Measurements from ENCODE around the gene FHOD3. TPM values are rescaled to one million over a fixed set of nuclear protein-coding genes. Genes with fewer than 3 reads are reported as not detected.

FHOD3 gene
- total RNA-seq, 1 experiment from 2014 or later, result 0.34 TPM

DNA sequence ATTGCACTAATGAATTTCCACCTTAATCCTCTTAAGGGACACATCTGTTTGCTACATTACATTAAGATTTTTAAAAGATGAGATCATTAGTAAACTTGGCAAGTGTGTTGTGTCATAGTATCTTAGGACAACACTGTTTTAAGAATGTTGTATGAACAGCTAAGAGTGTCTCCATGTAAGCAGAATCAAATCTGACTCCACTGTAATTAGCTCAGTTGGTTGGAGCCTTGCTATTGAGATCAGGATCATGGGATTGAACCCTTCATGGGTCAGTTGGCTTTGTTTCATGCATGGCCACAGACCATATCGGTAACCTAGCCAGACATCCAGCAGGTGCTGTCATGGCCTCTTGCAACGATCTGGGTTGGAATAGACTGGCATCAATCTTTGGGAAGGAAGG is 5.2 kb downstream of the FHOD3 start:
- Histone ChIP-seq H3K9me3 (ENCODE audit: low read depth, low read length, poor library complexity, severe bottlenecking) (no peaks in the 10 kb centered on the region), H3K27me3 (replicated peaks; ENCODE audit: insufficient read depth, low read depth, low read length, poor library complexity) (peaks cover 83% of the 10 kb centered on the region), H3K4me3 (ENCODE audit: low read depth, low read length, poor library complexity, severe bottlenecking) (no peak overlapping the region), H3K27ac (ENCODE audit: low read depth, low read length, poor library complexity, severe bottlenecking) (no peak overlapping the region), H3K4me1 (ENCODE audit: insufficient read depth, low read length, poor library complexity, severe bottlenecking) (peaks cover 4% of the 10 kb centered on the region), H3K36me3 (ENCODE audit: insufficient read depth, low read length, poor library complexity, severe bottlenecking) (no peaks in the 10 kb centered on the region)
- no peak for DNase-seq (ENCODE audit: low spot score)
- BruUV-seq (replicated peaks), result no TSS peak
- no peak for TF ChIP-seq EZH2 (IDR thresholded peaks at IDR 0.05; ENCODE audit: borderline replicate concordance, low read depth, low read length, poor library complexity, severe bottlenecking)
- TF ChIP-seq, protein P1, sequence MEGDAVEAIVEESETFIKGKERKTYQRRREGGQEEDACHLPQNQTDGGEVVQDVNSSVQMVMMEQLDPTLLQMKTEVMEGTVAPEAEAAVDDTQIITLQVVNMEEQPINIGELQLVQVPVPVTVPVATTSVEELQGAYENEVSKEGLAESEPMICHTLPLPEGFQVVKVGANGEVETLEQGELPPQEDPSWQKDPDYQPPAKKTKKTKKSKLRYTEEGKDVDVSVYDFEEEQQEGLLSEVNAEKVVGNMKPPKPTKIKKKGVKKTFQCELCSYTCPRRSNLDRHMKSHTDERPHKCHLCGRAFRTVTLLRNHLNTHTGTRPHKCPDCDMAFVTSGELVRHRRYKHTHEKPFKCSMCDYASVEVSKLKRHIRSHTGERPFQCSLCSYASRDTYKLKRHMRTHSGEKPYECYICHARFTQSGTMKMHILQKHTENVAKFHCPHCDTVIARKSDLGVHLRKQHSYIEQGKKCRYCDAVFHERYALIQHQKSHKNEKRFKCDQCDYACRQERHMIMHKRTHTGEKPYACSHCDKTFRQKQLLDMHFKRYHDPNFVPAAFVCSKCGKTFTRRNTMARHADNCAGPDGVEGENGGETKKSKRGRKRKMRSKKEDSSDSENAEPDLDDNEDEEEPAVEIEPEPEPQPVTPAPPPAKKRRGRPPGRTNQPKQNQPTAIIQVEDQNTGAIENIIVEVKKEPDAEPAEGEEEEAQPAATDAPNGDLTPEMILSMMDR (conservative IDR thresholded peaks at IDR 0.05; ENCODE audit: low read depth, low read length), result no peak
- CTCF ChIA-PET, result no interaction called here
- POLR2A ChIA-PET (ENCODE audit: low non-redundant PET), result no interaction called here
- intact Hi-C loops (cut with micrococcal nuclease; ENCODE audit: unreplicated experiment), result no loop called here

DNA sequence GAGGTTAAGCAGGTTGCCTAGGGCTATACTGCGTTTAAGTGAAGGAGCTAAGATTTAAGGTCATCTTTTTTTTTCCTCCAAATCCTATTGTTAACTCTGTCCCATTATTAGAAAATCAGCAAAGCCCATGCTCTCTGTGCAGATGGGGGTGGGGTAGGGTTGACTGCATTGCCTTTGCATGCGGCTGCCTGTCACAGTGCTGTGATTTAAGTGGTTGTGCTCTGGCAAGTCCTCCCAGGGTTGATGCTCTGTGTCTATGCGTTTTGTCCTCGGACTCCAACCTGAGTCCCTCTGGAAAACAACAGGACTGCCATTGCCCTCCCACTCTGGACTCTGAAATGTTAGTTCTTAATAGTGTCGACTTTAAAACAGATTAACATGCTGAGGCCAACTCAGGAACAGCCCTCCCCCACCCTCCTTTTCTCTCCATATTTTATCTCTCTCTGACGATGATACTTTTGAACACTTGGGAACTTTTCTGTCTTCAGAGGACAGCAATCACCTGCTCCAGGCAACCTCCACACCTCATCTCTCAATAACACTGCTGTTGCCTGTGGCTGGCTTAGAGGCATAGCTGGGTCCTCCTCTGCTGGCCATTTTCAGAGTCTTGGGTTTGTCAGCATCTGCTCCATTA is 5.8 kb downstream of the FHOD3 start:
- Histone ChIP-seq H3K4me3 (ENCODE audit: low read depth, low read length, poor library complexity, severe bottlenecking) (no peak overlapping the region), H3K27me3 (replicated peaks; ENCODE audit: insufficient read depth, low read depth, low read length, poor library complexity) (peaks cover 83% of the 10 kb centered on the region), H3K27ac (ENCODE audit: low read depth, low read length, poor library complexity, severe bottlenecking) (no peak overlapping the region), H3K4me1 (ENCODE audit: insufficient read depth, low read length, poor library complexity, severe bottlenecking) (no peaks in the 10 kb centered on the region), H3K9me3 (ENCODE audit: low read depth, low read length, poor library complexity, severe bottlenecking) (no peaks in the 10 kb centered on the region), H3K36me3 (ENCODE audit: insufficient read depth, low read length, poor library complexity, severe bottlenecking) (no peaks in the 10 kb centered on the region)
- ChIA-PET CTCF (no interaction called here), POLR2A (ENCODE audit: low non-redundant PET) (no interaction called here)
- no TSS peak for BruUV-seq (replicated peaks)
- intact Hi-C loops (cut with micrococcal nuclease; ENCODE audit: unreplicated experiment), result no loop called here
- no peak for TF ChIP-seq EZH2 (IDR thresholded peaks at IDR 0.05; ENCODE audit: borderline replicate concordance, low read depth, low read length, poor library complexity, severe bottlenecking)
- TF ChIP-seq, protein P1 (conservative IDR thresholded peaks at IDR 0.05; ENCODE audit: low read depth, low read length), result no peak
- no peak for DNase-seq (ENCODE audit: low spot score)

DNA sequence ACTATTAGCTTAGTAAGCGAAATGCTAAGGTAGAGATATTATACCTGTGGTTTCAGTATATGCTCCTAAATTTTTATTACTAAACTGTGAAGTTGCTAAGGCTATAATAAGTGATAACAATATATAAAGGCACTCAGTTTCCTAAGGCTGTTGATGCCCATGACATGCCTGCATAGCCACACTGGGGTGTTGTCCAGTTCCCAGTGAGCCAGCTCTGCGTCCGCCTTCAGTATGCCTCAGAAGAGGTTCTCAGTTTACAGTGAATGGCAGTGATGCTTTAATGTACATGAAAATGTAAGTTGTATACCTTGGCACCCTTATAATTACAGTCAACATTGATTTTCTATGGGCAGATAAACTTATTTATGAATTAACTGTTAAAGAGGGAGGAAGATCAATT is 7.2 kb downstream of the FHOD3 start:
- BruUV-seq (replicated peaks), result no TSS peak
- Histone ChIP-seq H3K27me3 (replicated peaks; ENCODE audit: insufficient read depth, low read depth, low read length, poor library complexity) (peaks cover 72% of the 10 kb centered on the region), H3K27ac (ENCODE audit: low read depth, low read length, poor library complexity, severe bottlenecking) (no peak overlapping the region), H3K4me3 (ENCODE audit: low read depth, low read length, poor library complexity, severe bottlenecking) (no peak overlapping the region), H3K9me3 (ENCODE audit: low read depth, low read length, poor library complexity, severe bottlenecking) (no peaks in the 10 kb centered on the region), H3K4me1 (ENCODE audit: insufficient read depth, low read length, poor library complexity, severe bottlenecking) (no peaks in the 10 kb centered on the region), H3K36me3 (ENCODE audit: insufficient read depth, low read length, poor library complexity, severe bottlenecking) (no peaks in the 10 kb centered on the region)
- ChIA-PET POLR2A (ENCODE audit: low non-redundant PET) (no interaction called here), CTCF (no interaction called here)
- no peak for TF ChIP-seq EZH2 (IDR thresholded peaks at IDR 0.05; ENCODE audit: borderline replicate concordance, low read depth, low read length, poor library complexity, severe bottlenecking)
- TF ChIP-seq, protein P1 (conservative IDR thresholded peaks at IDR 0.05; ENCODE audit: low read depth, low read length), result no peak
- intact Hi-C loops (cut with micrococcal nuclease; ENCODE audit: unreplicated experiment), result no loop called here
- DNase-seq (ENCODE audit: low spot score), result no peak

All from A673 (cell line).